Activated T-cell treated with anti-CD3 and anti-CD28 coated beads, Interleukin-2, amount 50 U/mL, for 1 hour (primary cell): ENCODE measurements around the gene NPEPL1.

Experiments
- DNase-seq: peaks from one replicate; pipeline ENCODE4 v3.0.0-alpha.2; 2020

The NPEPL1 gene

DNA sequence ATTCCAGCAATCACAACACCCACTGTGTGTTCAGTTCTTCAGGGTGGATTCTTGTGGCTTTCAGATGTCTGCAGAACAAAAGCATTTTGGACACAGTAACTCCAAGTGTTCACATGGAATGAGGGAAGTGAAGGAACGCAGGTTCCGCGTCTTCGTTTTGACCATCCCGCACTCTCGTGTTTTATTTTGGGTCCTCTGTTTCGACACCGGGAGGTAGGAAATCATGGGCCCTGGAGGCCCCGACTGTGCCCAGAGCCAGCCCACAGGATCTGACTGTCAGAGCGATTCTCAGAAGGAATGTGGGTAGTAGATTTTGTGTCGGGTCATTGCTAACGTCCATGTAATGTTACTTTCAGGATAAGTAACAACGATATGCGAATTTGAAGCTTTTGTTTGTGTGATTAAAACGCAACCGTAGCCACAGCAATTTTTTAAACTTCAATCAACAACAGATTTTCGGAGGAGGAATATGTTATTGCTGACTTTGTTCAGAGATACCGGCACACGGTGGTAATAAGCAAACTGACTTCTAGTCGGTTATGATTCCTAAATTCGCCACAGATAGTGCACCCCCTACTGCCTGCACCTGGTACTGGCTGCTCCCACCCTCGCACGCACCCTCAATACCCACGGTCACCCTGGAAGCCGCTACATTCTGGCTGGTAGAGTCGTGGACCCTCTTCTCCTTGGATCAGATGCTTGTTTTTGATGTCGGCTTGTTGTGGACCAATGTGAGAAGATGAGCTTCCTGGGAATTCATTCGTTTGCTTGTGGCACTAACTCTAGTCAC is 10.5 kb downstream of the NPEPL1 start:
- DNase-seq = no peak

- DNase-seq = no peak
Observed at GRCh38 chr20:58703765-58704371, 11.3 kb downstream of the NPEPL1 start.

DNA sequence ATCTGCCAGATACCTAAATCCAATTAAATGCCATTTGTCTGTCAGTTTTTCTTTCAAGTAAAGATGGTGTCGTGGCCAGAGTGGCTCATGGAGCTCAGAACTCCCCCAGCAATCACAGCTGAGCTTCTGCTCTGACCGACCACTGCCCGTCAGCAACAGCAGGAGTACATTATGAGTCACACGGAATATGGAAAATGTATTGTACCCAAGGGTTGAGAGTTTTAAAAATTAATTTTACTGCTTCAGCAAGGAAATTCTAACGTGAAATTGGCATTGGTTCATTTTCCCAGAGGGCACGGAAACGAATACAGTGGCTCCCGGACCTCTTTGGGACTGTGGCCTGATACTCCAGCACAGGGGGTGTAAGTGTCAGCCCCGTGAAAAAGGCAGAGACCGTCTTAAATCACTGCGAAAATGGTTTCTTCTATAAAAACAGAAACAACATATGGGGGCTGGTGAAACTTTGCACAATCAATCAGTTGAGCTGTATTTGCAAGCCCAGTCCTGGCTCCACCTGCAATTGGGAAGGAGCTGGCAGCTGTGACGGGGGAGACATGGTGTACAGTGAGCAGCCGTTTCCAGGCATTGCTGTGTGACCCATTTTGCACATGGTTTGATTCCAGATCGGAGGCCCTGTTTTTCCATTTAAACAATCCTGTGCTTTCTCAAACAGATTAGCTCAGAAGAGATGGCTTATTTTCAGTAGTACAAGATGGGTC is 12.8 kb downstream of the NPEPL1 start:
- no peak for DNase-seq

GRCh38 chr20:58706150-58706892 is 13.7 kb downstream of the NPEPL1 start:
- no peak for DNase-seq

DNA sequence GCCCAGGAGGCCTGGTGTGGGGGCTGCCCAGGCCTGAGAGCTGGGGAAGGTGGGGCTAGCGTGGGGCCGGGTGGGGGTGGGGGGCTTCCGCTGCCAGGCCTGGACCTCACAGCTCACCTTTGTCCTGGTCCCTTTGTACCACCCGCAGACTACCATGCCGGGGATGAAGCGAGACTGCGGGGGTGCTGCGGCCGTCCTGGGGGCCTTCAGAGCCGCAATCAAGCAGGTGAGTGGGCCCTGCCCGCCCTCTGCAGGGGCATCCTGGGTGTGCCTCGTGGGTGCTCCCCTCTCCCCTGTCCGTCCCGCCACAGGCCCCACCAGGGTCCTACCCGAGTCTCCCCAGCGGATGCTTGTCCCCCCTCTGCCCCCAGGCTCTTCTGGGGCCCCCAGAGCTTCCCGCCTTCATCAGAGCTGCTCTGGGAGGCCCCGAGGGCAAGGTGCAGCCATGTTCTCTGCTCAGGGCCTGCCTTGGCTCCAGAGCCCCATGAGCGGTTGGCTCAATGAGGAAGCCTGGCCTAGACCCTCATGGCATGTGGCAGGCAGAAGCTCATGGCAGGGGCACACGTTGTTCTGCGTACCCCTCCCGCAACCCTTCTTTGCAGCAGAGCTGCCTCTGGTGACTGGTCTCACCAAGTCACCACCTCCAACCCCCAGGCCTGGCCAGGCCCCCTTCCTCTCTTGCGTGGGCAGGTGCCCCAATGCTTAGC is 14.5 kb downstream of the NPEPL1 start:
- no peak for DNase-seq

DNA sequence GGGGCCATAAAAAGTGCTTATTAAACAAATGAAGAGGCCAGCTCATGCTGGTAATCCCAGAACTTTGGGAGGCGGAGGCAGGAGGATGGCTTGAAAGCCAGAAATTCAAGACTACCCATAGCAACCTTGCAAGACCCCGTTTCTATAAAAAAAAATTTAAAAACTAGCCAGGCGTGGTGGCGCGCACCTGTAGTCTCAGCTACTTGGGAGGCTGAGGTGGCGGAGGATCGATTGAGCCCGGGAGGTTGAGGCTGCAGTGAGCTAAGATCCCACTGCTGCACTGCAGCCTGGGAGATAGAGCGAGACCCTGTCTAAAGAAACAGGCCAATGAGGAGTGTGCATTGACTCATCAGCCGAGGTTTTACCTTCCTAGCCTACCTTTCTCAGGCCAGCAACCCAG is 15.2 kb downstream of the NPEPL1 start:
- DNase-seq = no peak

GRCh38 chr20:58708246-58708931 is 15.8 kb downstream of the NPEPL1 start:
- no peak for DNase-seq

DNA sequence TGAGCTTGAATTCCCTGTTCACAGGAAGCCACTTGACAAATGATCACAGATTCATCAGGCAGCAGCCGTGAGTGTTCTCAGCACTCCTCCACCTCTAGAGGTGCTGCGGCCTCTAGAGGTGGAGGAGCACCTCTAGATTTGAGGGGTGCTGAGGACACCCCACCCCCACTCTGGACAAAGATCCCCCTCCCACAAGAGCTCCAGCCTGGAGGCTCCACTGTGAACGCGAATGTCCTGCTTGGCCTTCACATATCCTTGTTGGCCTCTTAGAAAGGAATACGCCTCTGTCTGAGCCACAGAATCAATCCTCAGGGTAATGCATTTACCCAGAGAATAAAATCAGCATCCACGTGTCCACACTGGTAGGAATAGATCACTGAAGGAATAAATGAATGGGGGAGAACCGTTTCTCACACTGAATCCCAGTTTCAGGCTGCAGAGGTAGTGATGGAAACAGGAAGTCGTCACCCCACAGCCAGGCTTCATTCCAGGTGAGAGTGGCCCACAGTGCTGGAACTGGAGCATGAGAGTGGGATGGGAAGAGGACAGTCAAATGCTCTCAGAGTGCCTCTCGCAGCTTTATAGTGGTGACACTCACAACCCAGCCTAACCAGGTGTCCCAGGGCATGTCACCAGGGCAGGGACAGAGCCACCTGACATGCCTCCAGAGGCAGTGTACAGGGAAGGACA is 16.6 kb downstream of the NPEPL1 start:
- no peak for DNase-seq

GRCh38 chr20:58709703-58710039 is 17.1 kb downstream of the NPEPL1 start:
- no peak for DNase-seq

- no peak for DNase-seq
Observed at GRCh38 chr20:58710481-58711265, 18.1 kb downstream of the NPEPL1 start.

DNA sequence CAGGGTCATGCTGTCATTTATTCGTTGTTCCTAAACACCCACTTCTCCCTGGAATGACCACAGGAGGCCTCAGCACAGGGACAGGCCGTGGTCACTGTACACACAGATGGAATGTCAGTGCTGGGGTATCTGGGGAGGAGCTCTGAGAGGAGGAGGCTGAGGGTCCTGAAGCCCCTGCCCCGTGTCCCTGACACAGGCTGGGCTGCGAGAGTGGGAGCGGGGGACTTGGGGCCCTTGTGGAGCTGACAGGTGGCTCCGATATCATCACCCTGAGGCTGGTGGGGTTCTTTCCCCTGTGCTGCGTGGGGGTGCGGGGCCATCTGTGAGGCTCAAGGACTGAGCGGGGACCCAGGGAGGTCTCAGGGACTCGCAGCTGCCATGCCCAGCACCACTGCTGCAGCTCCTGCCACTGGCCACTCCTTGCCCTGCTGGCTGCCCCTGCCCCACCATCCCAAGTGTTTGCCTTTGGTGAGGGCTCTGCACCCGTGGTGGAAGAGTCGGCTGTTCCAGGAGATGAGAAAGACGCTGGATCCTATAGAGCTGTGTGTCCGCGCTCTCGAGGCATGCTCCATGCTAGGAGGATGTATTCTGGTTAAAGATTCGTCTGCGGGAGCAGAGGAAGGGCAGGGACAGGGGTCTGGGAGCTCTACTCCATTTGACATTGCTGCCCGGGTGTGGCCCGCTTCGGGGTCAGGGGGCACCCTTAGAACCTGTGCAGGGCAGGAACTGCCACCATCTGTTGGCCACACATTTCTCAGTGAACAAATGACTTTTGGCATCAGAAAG is 18.9 kb downstream of the NPEPL1 start:
- DNase-seq = no peak

DNA sequence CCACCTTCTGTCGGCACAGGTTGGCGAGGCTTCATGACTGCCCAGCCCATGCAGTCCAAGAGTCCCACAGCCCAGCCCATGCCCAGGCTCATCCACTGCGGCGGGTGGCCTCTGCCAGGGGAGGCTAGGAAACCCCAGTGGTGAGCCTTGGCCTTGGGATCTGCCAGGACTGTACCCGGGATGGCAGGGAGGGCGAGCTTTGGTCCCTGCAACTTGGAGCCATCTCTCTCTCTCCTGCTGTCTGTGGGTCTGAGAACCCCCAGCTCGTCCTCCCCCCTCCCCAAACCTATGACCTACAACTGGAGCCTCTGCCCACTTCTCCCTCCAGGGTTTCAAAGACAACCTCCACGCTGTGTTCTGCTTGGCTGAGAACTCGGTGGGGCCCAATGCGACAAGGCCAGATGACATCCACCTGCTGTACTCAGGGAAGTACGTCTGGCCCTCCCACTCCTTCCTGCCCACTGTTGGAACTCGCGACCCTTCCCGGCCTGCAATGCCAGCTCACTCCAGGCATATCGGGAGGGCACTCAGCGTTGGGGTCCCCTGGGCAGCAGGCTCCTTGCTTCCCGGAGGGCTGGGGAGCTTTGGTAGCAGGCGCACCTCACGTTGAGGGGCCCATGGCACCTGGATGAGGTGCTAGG is 19.7 kb downstream of the NPEPL1 start:
- no peak for DNase-seq

DNA sequence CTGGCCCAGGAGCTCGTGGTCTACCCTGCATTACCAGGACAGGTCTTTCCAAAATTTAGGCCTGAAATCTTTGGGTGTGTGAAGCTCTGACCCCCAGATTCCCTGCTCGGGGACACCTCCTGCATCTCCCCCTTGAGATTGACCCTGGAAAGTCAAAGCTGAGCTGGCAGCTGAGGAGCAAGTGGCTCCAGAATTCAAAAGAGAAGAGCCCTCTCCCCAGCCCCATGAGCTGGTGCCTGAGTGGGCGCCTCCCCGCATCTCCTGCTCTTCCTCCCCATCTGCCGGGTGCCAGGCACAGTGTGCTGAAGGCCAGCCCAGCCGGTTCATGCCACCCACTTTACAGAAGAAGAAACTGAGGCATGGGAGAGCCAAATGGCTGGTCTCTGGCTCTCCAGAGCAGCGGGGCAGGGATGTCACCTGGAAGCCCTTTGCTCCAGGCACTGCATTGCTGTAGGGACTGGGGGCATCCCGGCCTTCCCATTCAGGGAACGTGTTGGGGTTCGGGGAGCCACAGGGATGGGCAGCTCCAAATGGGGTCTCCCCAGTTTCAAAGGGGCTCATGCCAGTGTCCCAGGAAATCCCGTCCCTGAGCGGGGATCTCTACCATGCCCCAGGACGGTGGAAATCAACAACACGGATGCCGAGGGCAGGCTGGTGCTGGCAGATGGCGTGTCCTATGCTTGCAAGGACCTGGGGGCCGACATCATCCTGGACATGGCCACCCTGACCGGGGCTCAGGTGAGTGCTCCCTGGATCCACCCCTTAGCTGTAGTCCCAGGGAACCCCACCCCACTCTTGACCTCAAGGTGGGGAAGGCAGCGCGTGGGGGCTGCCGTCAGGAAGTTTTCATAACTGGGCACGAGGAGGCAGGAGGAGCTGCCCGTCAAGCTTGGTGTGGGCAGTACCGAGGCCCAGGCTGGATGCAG is 20.5 kb downstream of the NPEPL1 start:
- no peak for DNase-seq

- peak; percentile 10 for DNase-seq
Observed at GRCh38 chr20:58713801-58714339, 21.3 kb downstream of the NPEPL1 start.

GRCh38 chr20:58714340-58714922 is 21.8 kb downstream of the NPEPL1 start:
- peak; percentile 10 for DNase-seq

DNA sequence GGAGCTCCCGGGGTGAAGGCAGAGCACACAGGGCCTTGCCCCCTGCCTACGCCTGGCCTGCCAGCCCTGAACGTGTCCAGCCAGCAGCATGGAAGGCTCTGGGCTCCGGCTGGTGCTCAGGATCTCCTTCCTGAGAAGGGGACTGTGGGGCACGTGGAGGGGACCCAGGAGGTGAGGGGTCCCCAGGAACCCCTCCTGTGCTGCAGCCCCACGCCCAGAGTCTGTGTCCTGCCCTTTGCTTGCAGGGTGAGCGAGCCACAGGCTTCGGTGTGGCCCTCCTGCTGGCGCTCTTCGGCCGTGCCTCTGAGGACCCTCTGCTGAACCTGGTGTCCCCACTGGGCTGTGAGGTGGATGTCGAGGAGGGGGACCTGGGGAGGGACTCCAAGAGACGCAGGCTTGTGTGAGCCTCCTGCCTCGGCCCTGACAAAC is 22.3 kb downstream of the NPEPL1 start:
- DNase-seq = no peak

DNA sequence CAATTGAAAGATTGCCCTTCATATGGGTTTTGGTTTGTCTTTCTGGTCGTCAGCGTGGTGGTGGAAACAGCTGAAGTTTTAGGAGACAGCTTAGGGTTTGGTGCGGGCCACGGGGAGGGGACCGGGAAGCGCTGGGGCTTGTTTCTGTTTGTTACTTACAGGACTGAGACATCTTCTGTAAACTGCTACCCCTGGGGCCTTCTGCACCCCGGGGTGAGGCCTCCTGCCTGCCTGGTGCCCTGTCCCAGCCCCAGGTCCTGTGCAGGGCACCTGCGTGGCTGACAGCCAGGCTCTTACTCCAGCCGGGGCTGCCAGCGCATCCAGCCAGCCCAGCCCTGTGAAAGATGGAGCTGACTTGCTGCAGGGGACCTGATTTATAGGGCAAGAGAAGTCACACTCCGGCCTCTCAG is 22.8 kb downstream of the NPEPL1 start:
- DNase-seq = peak; percentile 6
